A549 (cell line): Measurements from ENCODE around the gene ATP8B4.

Source experiments
- BHLHE40 ChIP-seq: IDR thresholded peaks from 2 replicates; pipeline ENCODE4 v1.6.1; 2012; ENCODE audit warnings: low read depth, low read length, inconsistent platforms
- CHD2 ChIP-seq: fragments of 150-350 bp; IDR thresholded peaks from 2 replicates; pipeline ENCODE4 v1.6.1; 2014; ENCODE audit warnings: low read length; ENCODE audit not compliant: partially characterized antibody
- ESRRA ChIP-seq: fragments of 150-350 bp; IDR thresholded peaks from 2 replicates; pipeline ENCODE4 v1.6.1; 2014; ENCODE audit warnings: mild to moderate bottlenecking, low read length, borderline replicate concordance
- GATA3 ChIP-seq: IDR thresholded peaks from 2 replicates; pipeline ENCODE4 v1.6.1; 2012; ENCODE audit warnings: borderline replicate concordance
- KDM1A ChIP-seq: fragments of 200-600 bp; sonication (generic); IDR thresholded peaks from 2 replicates; pipeline ENCODE4 v1.6.1; 2016; ENCODE audit warnings: low read depth, mild to moderate bottlenecking
- MYC ChIP-seq: IDR thresholded peaks from 2 replicates; pipeline ENCODE4 v1.6.1; 2012; ENCODE audit warnings: mild to moderate bottlenecking, inconsistent platforms, low read length, improper control_type of control experiment, borderline replicate concordance
- POLR2A ChIP-seq: IDR thresholded peaks from 2 replicates; pipeline ENCODE4 v1.6.1; 2012; ENCODE audit warnings: mild to moderate bottlenecking, low read length
- RAD21 ChIP-seq, 2 experiments: fragments of >200 bp in 1 of 2; sonication (Bioruptor Twin) in 1 of 2; formaldehyde crosslinking in 1 of 2; IDR thresholded peaks in 1 of 2; conservative IDR thresholded peaks in 1 of 2; 2 replicates in 1 of 2; 3 replicates in 1 of 2; pipeline ENCODE4 v1.6.1; 2012 to 2018; ENCODE audit warnings: inconsistent platforms in 1 of 2
- RARB ChIP-seq: fragments of 250-450 bp; sonication (Bioruptor Pico); IDR thresholded peaks from 2 replicates; pipeline ENCODE4 v1.8.0; 2021; ENCODE audit warnings: mild to moderate bottlenecking, moderate library complexity
- SREBF2 ChIP-seq: fragments of 450-650 bp; IDR thresholded peaks from 2 replicates; pipeline ENCODE4 v1.6.1; 2014; ENCODE audit warnings: mild to moderate bottlenecking, moderate library complexity
- TF ChIP-seq, protein P1 (sequence below): fragments of >200 bp; sonication (Bioruptor Twin); formaldehyde crosslinking; IDR thresholded peaks from 3 replicates; pipeline ENCODE4 v1.5.1; 2016
- TF ChIP-seq, protein P2 (sequence below): IDR thresholded peaks from 2 replicates; pipeline ENCODE4 v1.6.1; 2012

DNA sequence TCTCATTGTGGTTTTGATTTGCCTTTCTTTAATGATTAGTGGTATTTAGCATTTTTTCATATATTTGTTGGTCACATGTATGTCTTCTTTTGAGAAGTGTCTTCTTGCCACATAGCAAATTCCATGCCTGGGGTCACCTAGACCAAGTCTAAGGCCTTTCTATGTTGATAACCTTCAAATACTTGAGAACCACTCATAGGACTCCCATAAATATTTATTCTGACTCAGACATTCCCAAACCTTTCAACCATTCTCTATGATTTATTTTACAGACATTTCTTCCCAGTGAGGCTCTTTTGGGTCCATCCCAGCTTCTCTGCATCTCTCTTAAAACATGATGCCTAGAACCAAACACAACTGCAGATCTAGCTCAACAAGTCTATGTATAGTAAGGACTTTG, 69.2 kb downstream of the ATP8B4 start:
- TF ChIP-seq, protein P1, sequence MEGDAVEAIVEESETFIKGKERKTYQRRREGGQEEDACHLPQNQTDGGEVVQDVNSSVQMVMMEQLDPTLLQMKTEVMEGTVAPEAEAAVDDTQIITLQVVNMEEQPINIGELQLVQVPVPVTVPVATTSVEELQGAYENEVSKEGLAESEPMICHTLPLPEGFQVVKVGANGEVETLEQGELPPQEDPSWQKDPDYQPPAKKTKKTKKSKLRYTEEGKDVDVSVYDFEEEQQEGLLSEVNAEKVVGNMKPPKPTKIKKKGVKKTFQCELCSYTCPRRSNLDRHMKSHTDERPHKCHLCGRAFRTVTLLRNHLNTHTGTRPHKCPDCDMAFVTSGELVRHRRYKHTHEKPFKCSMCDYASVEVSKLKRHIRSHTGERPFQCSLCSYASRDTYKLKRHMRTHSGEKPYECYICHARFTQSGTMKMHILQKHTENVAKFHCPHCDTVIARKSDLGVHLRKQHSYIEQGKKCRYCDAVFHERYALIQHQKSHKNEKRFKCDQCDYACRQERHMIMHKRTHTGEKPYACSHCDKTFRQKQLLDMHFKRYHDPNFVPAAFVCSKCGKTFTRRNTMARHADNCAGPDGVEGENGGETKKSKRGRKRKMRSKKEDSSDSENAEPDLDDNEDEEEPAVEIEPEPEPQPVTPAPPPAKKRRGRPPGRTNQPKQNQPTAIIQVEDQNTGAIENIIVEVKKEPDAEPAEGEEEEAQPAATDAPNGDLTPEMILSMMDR = no peak
- TF ChIP-seq KDM1A (no peak), RAD21 (conservative IDR thresholded peaks at IDR 0.05 in 1 of 2, IDR thresholded peaks at IDR 0.05 in 1 of 2) (no peak), GATA3 (no peak), MYC (no peak), CHD2 (no peak), BHLHE40 (no peak), POLR2A (no peak), SREBF2 (no peak), RARB (CRISPR knock-in tag) (no peak), ESRRA (no peak)
- TF ChIP-seq, protein P2, sequence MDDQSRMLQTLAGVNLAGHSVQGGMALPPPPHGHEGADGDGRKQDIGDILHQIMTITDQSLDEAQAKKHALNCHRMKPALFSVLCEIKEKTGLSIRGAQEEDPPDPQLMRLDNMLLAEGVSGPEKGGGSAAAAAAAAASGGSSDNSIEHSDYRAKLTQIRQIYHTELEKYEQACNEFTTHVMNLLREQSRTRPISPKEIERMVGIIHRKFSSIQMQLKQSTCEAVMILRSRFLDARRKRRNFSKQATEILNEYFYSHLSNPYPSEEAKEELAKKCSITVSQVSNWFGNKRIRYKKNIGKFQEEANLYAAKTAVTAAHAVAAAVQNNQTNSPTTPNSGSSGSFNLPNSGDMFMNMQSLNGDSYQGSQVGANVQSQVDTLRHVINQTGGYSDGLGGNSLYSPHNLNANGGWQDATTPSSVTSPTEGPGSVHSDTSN = no peak
